Measurements from ENCODE around the gene TRNT1. TPM values are rescaled to one million over a fixed set of nuclear protein-coding genes. Genes with fewer than 3 reads are reported as not detected.

TRNT1 gene
- total RNA-seq, 1 donor from 2014 or later = 15.4 TPM

DNA sequence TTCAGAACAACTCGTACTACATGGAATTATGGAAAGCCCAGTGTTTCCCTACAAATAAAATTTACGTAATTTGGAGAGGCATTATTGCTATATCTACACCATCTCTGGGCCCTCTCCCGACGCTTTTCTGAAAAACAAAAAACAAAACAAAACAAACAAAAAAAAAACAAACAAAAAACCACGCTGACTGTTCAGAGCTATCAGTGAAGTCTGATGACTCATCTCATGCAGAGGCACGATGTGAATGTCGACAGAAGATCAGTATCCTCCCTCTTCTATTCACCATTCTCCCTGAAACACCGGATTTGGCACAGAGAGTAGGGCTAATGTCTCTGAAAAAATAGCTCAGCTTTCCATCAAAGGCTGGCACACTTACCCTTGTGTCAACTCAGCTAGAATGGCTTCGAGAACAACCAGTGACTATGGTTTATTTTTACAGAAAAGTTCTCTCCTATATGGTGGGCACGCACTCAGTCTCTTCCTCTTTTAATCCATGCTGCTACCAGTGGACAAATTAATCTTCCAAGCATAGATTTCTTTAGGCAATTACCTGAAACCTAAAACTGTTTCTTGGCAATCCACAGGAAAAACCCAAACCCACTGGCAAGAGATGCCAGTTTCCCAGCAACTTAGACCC, 51.2 kb downstream of the TRNT1 start:
- no peak for DNase-seq (ENCODE audit: extremely low read depth, low read depth, low spot score)

DNA sequence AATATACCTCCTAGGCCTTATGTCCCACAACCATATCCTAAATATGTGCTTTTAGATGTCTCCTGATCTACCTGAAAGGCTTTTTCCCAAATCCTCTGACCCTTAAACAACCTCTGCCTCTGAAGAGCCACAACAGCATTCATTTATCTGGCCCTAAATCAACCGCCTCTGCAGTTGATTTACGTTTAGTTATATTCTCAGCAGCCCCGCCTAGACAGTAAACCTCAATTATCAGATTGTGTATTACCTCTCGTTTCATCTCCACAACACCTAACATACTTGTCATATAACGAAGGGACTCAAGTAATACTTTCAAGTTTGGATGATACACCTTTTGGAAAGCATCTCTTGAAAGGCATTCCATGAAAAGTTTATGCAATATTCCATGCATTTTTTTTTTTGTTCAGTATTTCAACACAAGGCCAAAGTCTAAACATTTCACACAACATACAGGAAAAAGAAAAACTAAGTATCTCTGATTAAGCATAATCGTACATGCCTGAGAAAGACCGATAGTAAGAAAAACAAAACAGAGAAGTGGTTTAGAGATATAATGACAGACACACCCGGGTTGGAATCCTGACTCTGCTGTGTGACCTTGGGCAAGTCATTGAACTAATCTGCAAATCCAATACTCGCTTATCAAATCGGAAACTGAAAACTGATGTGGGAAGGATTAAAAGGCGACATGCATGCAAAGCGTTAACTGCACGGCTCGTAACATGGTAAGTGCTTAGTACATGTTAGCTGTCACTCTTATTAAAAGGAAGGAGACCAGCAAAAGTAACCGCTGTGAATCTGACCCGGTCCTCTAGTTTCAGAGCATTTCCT, 52.0 kb downstream of the TRNT1 start:
- DNase-seq (ENCODE audit: extremely low read depth, low read depth, low spot score) = no peak

DNA sequence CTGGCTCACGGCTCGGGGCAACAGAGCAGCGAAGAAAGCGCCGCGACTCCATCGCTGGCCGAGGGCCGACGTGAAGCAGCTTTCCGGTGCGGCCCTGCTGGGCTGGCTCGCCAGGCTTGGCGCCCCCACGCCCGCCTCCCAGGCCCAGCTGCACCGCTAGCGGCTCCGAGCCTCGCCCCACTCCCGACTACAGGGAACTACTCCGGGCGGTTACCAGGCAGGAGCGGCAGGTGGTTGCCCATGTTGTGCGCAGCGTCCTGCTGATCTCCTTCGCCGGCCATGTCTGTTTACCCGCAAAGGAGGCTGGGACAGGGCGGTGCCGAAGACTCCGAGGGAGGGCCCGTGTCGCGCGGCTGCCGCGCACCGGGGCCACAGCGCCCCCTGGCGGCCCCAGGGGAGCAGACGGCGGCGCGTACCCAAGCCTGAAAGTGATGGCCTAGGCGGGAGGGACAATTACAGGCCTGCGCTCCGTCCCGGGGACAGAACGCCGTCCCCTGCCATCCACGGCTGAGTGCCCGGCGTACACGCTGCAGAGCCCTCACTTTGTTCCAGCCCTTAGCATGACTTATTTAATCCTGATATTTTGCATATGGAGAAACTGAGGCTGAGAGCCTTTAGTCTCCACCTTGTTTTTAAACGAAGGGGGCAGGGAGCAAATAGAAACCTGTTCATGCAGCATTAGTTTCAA, 52.8 kb downstream of the TRNT1 start, which contains the start of gene CRBN:
Gene CRBN (minus strand): TSS at position 285 of the 688 bp plus-strand sequence. CDS start 4 bp downstream, at position 281.
- DNase-seq (ENCODE audit: extremely low read depth, low read depth, low spot score) = no peak

DNA sequence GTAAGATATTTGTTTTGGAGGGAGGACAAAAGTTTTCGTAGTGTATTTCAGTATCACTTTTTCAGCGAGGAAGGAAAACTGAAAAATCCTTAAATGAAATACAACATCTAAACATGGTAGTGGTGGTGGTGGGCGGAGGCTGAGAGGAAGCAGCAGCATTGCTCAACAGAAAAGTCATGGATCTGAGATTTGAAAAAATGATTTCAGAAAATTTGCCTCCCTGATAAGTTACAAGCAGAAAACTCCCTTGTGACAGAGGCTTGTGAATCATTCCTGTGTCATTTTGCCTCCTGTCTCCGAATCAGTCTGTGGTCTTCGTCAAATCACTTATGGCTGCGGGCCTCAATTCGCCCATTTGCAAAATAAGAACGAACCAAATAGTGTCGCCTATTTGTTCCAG, 53.7 kb downstream of the TRNT1 start:
- no peak for DNase-seq (ENCODE audit: extremely low read depth, low read depth, low spot score)

DNA sequence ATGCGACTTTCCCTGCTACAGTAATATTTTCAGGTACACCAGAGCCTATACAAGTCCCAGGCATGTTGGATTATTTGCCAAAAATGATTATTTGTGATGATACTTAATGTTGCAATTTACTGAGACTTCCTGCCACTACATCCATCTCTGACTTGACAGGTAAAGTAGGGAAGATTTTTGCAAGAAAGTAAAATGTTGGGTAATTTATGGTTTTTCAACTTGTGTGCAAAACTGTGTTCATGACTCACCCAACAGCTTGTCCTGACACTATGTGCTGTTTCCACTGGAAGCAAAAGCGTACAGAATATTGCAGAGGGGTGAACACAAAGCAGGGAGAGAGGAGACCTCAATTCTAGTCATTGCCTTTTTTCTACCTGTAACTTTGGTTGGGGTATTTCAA, 58.1 kb downstream of the TRNT1 start:
- DNase-seq (ENCODE audit: extremely low read depth, low read depth, low spot score) = no peak

DNA sequence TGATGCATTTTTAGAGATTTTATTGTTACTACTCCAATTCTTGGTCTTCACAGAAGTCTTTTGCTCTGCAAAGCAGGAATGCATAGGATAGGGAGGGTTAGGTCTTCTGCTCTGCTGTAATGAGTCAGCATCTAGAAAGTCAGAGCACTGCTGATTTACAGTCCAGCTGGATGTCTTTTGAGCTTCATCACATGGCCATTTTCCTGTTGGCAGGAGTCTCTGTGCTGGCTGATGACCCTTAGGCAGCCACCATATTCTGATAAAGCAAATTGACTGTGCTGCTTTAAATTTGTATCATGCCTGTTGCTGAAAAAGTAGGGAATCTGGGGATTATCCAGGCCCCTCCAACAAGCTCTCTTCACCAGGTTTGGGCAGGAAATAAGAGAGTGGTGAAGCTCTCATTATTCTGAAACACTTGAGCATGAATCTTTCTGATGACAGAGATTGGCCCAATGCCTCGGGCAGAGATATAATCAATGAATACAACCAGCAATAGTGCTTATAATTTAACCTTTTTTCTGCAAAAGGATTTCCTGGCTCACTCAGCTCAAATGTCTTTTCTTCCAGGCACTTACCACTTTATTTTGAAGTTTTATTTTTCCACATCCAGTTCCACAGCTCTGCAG, 62.5 kb downstream of the TRNT1 start:
- no peak for DNase-seq (ENCODE audit: extremely low read depth, low read depth, low spot score)

DNA sequence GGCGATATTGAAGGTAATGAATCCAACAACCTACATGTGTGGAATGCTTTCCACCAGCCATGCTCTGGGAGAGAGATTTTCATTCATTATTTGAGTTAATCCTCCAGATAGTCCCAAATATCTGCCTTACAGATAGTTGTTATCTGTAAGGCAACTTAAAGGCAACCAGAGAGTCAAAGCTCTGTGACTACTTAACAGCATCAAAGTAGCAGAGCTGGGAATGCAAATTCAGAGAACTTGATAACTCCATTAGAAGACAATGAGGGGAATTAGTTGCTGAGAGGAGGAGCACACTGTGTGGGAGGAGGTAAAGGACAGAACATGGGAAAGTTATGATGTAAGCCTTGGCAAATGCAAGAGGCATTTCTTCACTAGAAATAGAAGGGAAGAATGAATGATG, 63.2 kb downstream of the TRNT1 start:
- DNase-seq (ENCODE audit: extremely low read depth, low read depth, low spot score) = no peak

DNA sequence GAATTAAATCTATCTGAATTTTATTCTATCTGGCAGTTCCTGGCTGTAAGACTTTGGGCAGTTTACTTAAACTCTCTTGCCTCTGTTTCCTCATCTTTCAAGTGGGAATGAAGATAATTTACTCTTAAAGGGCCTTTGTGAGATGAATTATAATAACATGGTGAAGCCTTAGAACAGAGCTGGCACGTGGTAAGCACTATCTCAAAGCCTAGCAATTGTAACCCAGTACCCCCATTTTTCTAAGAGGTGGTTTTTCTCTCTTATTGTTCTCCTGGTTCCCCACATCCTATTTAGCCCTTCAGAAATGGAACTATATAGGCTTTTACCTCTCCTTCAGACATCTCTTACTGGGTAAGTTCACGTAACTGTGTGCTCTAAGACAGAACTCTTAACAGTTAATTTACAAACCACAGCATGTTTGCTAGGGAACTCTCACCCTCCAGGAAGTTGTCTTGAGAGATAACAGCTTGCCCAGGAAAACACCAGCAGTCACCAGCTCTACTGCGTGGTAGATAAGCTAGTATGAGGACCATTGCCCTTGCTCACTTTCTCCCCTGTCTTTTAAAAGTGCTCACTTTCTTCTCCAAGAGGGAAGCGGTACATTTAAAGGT, 65.0 kb downstream of the TRNT1 start:
- DNase-seq (ENCODE audit: extremely low read depth, low read depth, low spot score) = no peak

DNA sequence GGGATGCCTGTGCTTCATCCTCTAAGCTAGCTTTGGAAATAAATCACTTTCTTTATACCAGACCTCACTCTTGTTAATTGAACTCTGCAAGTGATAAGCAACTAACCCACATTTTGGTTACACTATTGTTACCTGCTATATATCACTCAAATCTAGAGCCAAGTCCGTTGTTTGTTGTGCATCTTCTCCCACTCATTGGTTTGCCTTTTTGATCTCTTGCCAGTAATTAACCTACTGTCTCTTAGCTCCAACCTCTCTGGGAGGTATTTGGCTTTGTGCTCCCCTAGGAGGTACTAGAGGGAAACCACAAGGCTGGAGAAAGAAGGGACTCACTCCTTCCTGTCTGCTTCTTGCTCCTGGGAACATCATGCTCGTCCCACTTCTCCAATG, 65.5 kb downstream of the TRNT1 start:
- no peak for DNase-seq (ENCODE audit: extremely low read depth, low read depth, low spot score)

DNA sequence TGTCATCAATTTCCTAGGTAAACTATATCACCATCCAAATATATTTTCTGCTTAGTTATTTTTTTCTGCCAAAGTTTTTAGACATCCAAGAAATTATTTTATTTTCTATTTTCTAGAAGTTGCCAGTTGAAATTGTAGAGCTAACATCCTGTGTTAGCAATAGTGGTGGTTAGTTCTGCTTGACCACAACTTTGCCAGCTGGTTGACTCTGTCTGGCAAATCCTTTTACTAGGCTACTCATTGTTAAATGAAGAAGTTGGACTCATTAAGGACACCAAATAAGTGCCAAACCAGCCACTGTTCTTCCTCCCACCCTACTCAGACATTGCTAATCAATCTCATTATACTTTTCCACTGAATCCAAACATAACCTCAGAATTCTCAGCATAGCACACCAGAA, 68.1 kb downstream of the TRNT1 start:
- DNase-seq (ENCODE audit: extremely low read depth, low read depth, low spot score) = no peak

DNA sequence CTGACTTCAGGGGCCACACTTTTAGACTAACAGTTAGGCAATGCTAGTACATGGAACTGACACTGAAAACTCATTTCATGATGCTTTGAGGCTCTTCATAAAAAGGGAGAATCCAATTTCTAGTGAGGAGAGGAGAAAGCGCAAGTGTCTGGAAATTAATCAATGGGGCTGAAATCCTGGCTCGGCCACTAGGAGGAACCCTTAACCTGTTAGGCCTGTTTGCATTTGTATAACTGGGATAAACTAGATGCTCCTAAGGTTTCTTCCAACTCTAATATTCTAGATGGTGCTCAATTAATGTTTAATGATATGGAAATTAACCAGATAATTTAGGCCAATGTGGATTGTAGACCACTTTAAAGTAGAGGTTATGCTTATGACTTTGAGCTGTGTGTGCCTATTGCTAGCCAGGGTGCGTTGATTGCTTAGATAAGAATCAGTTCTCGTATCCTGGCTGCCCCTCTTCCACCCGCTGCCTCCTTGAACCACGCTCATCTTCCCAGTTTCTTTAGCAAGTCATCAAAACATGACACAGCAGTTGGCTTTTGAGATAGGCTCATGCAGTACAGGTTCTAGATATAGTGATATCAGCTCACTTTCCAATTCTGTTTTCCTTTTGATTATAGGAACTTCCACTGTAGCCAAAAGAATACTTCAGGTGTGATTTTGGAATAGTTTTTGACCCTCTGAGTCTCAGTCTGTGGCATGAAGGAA, 69.6 kb downstream of the TRNT1 start:
- no peak for DNase-seq (ENCODE audit: extremely low read depth, low read depth, low spot score)

Other genes starting within 250 kb of the TRNT1 start
- gene IL5RA, start 16.6 kb upstream of the TRNT1 start, total RNA-seq = not detected in 2 replicates
- gene CRBN, start 52.8 kb downstream of the TRNT1 start, total RNA-seq = 43.1 and 44.4 TPM in 2 replicates

Measured in glomerular endothelial cell (primary cell).